Measurements from ENCODE around the gene WFIKKN1.

- TF ChIP-seq, protein P1, sequence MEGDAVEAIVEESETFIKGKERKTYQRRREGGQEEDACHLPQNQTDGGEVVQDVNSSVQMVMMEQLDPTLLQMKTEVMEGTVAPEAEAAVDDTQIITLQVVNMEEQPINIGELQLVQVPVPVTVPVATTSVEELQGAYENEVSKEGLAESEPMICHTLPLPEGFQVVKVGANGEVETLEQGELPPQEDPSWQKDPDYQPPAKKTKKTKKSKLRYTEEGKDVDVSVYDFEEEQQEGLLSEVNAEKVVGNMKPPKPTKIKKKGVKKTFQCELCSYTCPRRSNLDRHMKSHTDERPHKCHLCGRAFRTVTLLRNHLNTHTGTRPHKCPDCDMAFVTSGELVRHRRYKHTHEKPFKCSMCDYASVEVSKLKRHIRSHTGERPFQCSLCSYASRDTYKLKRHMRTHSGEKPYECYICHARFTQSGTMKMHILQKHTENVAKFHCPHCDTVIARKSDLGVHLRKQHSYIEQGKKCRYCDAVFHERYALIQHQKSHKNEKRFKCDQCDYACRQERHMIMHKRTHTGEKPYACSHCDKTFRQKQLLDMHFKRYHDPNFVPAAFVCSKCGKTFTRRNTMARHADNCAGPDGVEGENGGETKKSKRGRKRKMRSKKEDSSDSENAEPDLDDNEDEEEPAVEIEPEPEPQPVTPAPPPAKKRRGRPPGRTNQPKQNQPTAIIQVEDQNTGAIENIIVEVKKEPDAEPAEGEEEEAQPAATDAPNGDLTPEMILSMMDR (IDR thresholded peaks at IDR 0.05; ENCODE audit: low read depth, low read length): no peak
- no peak for TF ChIP-seq EZH2phosphoT487 (IDR thresholded peaks at IDR 0.05; ENCODE audit: low read depth)
These were observed 3.1 kb upstream of the WFIKKN1 start for GRCh38 chr16:627454-628239.
